ENCODE data around the gene PERM1.
"Not testable (repeated sequence)": the region's sequence is repeated elsewhere in the genome, so short reads cannot be mapped to it uniquely, and the experiment has no call there.

Gene PERM1

GRCh38 chr1:963301-963651 lies 18.6 kb downstream of the PERM1 start:
- FAIRE-seq = no peak

GRCh38 chr1:962381-963300 lies 19.3 kb downstream of the PERM1 start:
- FAIRE-seq = no peak

- FAIRE-seq = no peak
Measured at GRCh38 chr1:961132-961669, 20.7 kb downstream of the PERM1 start.

- no peak for FAIRE-seq
Measured at GRCh38 chr1:960363-961131, 21.3 kb downstream of the PERM1 start, which contains the start of gene KLHL17. Gene KLHL17 (plus strand): TSS chr1:960584. CDS start chr1:960694, 110 bp downstream.

GRCh38 chr1:959731-960362 lies 22.0 kb downstream of the PERM1 start:
- no peak for FAIRE-seq

- no peak for FAIRE-seq
Measured at GRCh38 chr1:958823-959730, 22.8 kb downstream of the PERM1 start, which contains the start of gene NOC2L. Gene NOC2L (minus strand): TSS chr1:959256. CDS start chr1:959240, 16 bp downstream.

- no peak for FAIRE-seq
Measured at GRCh38 chr1:956636-957035, 25.3 kb downstream of the PERM1 start.

GRCh38 chr1:955474-955873 lies 26.4 kb downstream of the PERM1 start:
- no peak for FAIRE-seq

- no peak for FAIRE-seq
Measured at GRCh38 chr1:954927-955326, 27.0 kb downstream of the PERM1 start.

- no peak for FAIRE-seq
Measured at GRCh38 chr1:953524-954320, 28.2 kb downstream of the PERM1 start.

- FAIRE-seq = no peak
Measured at GRCh38 chr1:952603-953002, 29.3 kb downstream of the PERM1 start.

- FAIRE-seq = no peak
Measured at GRCh38 chr1:952201-952600, 29.7 kb downstream of the PERM1 start.

GRCh38 chr1:951364-951763 lies 30.5 kb downstream of the PERM1 start:
- FAIRE-seq = peak; percentile 19

GRCh38 chr1:950881-951280 lies 31.0 kb downstream of the PERM1 start:
- no peak for FAIRE-seq

- no peak for FAIRE-seq
Measured at GRCh38 chr1:950268-950667, 31.6 kb downstream of the PERM1 start.

- no peak for FAIRE-seq
Measured at GRCh38 chr1:947958-948357, 33.9 kb downstream of the PERM1 start.

- FAIRE-seq = not testable (repeated sequence)
Measured at GRCh38 chr1:946811-947210, 35.1 kb downstream of the PERM1 start.

- FAIRE-seq = no peak
Measured at GRCh38 chr1:945688-946556, 36.0 kb downstream of the PERM1 start.

- no peak for FAIRE-seq
Measured at GRCh38 chr1:944341-945325, 37.3 kb downstream of the PERM1 start.
